ENCODE data around the gene RAPGEF5. TPM values are rescaled to one million over a fixed set of nuclear protein-coding genes. Genes with fewer than 3 reads are reported as not detected.
A peak's percentile ranks its signal among the peaks of the same experiment; 100 is the strongest.

RAPGEF5 gene
- total RNA-seq, 1 experiment from 2014 or later, result 13.3 TPM

- Histone ChIP-seq H3K4me1 (ENCODE audit: insufficient read depth, low read length) (peaks cover 2% of the 10 kb centered on the region; the same call in 1 of the 2 replicates), H3K4ac (ENCODE audit: low read depth, low read length) (no peak overlapping the region), H3K56ac (ENCODE audit: insufficient read length, low read depth, low read length) (no peak overlapping the region), H3K79me1 (ENCODE audit: insufficient read depth, low read depth, low read length, poor library complexity, severe bottlenecking) (no peaks in the 10 kb centered on the region), H3K23ac (ENCODE audit: insufficient read length, low read depth, low read length) (no peak overlapping the region), H3K27me3 (ENCODE audit: insufficient read depth, low read length) (no peaks in the 10 kb centered on the region), H3K4me2 (ENCODE audit: insufficient read depth, insufficient read length, low read length) (no peak overlapping the region), H3K23me2 (ENCODE audit: insufficient read length, low read depth, low read length, poor library complexity, severe bottlenecking) (no peaks in the 10 kb centered on the region), H3K14ac (ENCODE audit: insufficient read depth, low read length) (no peak overlapping the region), H3K27ac (ENCODE audit: insufficient read length, low read depth, low read length) (no peak overlapping the region), H3K18ac (ENCODE audit: insufficient read length, low read depth, low read length) (no peak overlapping the region), H4K20me1 (ENCODE audit: control insufficient read depth, insufficient read depth, insufficient read length) (no peaks in the 10 kb centered on the region), H3K9ac (ENCODE audit: extremely low read depth, insufficient read length, low read length) (no peak overlapping the region), H4K8ac (replicated peaks; ENCODE audit: insufficient read length, low read depth, low read length) (no peak overlapping the region), H2AK5ac (ENCODE audit: insufficient read length, low read length) (no peak overlapping the region), H3T11ph (ENCODE audit: low read length) (no peak overlapping the region), H2BK15ac (ENCODE audit: low read depth, low read length) (no peak overlapping the region), H3K79me2 (ENCODE audit: insufficient read depth, low read length) (no peaks in the 10 kb centered on the region), H2BK5ac (ENCODE audit: insufficient read length, low read length) (no peak overlapping the region), H3K9me3 (ENCODE audit: control insufficient read depth, low read depth, low read length) (no peaks in the 10 kb centered on the region), H4K5ac (ENCODE audit: insufficient read length, low read depth, low read length) (no peak overlapping the region), H2BK12ac (ENCODE audit: insufficient read length, low read depth, low read length) (no peak overlapping the region), H2BK120ac (ENCODE audit: low read depth, low read length, poor library complexity, severe bottlenecking) (no peak overlapping the region), H2AFZ (ENCODE audit: low read length) (no peak overlapping the region), H2BK20ac (ENCODE audit: low read depth, low read length, poor library complexity, severe bottlenecking) (peak overlapping the region; percentile 45), H4K91ac (ENCODE audit: insufficient read length, low read depth, low read length) (no peak overlapping the region)
- Mint-ChIP-seq H3K27me3 (ENCODE audit: low read depth) (no peaks in the 10 kb centered on the region), H3K4me1 (peaks cover 27 to 41% of the 10 kb centered on the region in 2 experiments), H3K36me3 (ENCODE audit: insufficient read depth in 1 of 3, low read depth in 3 of 3) (peaks cover 3 to 7% (median 6%) of the 10 kb centered on the region in 3 experiments; a peak in 6 of 7 replicates), H3K9me3 (peaks cover 0 to 5% of the 10 kb centered on the region in 2 experiments; a peak in 2 of 5 replicates), H3K27ac (peak overlapping the region in 2 of 3 experiments; percentile 6 to 84; a peak in 3 of 7 replicates), H3K4me3 (no peak overlapping the region; a peak in 1 of 5 replicates)
- DNase-seq, result no peak
- TF ChIP-seq CTCF (conservative IDR thresholded peaks at IDR 0.05), result no peak
- no CpG with 5 or more reads among the region's 1 CpG for WGBS (ENCODE audit: extremely low coverage, insufficient read length, low lambda C conversion rate)
Observed at GRCh38 chr7:22185559-22185958, 171.4 kb downstream of the RAPGEF5 start.

Measured in H9 (cell line).